ENCODE data around the gene UCK2. TPM values are rescaled to one million over a fixed set of nuclear protein-coding genes. Genes with fewer than 3 reads are reported as not detected.

The UCK2 gene
- total RNA-seq, 4 donors from 2014 or later: 40.3 to 47.8 (median 42.2) TPM

DNA sequence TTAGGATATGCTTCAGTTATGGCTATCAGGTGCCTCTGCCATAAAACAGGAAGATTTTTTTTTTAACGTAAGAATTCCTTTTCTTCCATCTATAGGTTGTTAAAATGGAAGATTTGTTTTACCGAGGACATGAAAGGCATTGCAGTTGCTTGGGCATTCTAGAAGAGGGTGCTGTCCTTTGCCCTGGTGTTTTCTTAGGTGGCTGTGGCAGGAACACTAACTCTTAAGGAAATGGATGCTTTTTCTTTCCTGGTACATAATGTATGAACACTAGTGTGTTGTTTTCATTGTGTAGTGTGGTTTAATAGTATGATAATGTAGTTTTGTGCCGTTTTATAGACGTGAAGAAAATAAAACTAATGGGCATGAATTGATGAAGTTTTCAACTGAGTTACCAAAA is 47.2 kb downstream of the UCK2 start:
- TF ChIP-seq POLR2A (IDR thresholded peaks at IDR 0.05): no peak
- TF ChIP-seq, protein P1, sequence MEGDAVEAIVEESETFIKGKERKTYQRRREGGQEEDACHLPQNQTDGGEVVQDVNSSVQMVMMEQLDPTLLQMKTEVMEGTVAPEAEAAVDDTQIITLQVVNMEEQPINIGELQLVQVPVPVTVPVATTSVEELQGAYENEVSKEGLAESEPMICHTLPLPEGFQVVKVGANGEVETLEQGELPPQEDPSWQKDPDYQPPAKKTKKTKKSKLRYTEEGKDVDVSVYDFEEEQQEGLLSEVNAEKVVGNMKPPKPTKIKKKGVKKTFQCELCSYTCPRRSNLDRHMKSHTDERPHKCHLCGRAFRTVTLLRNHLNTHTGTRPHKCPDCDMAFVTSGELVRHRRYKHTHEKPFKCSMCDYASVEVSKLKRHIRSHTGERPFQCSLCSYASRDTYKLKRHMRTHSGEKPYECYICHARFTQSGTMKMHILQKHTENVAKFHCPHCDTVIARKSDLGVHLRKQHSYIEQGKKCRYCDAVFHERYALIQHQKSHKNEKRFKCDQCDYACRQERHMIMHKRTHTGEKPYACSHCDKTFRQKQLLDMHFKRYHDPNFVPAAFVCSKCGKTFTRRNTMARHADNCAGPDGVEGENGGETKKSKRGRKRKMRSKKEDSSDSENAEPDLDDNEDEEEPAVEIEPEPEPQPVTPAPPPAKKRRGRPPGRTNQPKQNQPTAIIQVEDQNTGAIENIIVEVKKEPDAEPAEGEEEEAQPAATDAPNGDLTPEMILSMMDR (IDR thresholded peaks at IDR 0.05): no peak
- WGBS, 2 donors: 81% methylated on average over 4 of the region's 4 CpGs
- intact Hi-C loops (cut with DNase I; ENCODE audit: low total_unique reads): no loop called here
- H3K4me3 ChIP-seq (ENCODE audit: low read depth, poor library complexity, severe bottlenecking): no peak overlapping the region
- DNase-seq (ENCODE audit: low spot score in 2 of 2): no peak

DNA sequence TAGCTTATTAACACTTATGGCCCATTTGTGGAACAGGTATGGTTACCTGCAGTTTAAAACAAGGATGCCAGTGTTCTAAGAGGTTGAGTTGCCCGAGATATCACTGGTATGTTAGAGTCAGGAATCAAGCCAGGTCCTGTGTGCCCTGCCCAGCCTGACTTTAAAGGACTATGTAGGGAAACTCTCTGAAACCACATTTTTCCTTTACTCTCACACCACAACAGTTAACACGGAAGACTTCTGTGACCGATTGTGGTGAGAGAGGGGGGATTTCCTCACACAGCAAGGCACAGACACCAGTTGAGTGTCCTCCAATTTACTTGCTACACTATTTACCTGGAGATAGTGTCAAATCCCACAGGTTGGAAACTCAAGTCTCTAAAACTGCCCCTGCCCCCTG is 47.8 kb downstream of the UCK2 start:
- no peak overlapping the region for H3K4me3 ChIP-seq (ENCODE audit: low read depth, poor library complexity, severe bottlenecking)
- 50 to 64% methylated on average over 3 of the region's 3 CpGs for WGBS, 2 donors
- intact Hi-C loops (cut with DNase I; ENCODE audit: low total_unique reads): no loop called here
- no peak for DNase-seq (ENCODE audit: low spot score in 2 of 2)
- TF ChIP-seq POLR2A (IDR thresholded peaks at IDR 0.05): no peak
- TF ChIP-seq, protein P1 (IDR thresholded peaks at IDR 0.05): no peak

DNA sequence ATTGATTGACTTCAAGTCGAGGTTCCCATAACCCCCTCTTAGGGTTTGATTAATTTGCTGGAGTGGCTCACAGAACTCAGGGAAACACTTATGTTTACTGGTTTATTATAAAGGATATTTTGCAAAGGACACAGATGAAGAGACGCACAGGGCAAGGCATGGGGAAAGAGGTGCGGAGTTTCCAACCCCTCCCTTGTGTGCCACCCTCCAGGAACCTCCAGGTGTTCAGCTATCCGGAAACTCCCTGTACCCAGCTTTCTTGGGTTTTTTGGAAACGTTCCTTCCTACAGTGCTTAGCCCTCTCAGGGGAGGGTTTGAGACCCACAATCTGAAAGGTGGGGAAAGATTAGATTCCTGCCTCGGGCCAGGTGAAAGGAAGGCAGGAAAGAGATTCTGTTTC is 48.2 kb downstream of the UCK2 start:
- intact Hi-C loops (cut with DNase I; ENCODE audit: low total_unique reads): no loop called here
- WGBS, 2 donors: 38 to 53% methylated on average over 6 of the region's 6 CpGs
- no peak for DNase-seq (ENCODE audit: low spot score in 2 of 2)
- TF ChIP-seq POLR2A (IDR thresholded peaks at IDR 0.05): no peak
- TF ChIP-seq, protein P1 (IDR thresholded peaks at IDR 0.05): no peak
- H3K4me3 ChIP-seq (ENCODE audit: low read depth, poor library complexity, severe bottlenecking): no peak overlapping the region

DNA sequence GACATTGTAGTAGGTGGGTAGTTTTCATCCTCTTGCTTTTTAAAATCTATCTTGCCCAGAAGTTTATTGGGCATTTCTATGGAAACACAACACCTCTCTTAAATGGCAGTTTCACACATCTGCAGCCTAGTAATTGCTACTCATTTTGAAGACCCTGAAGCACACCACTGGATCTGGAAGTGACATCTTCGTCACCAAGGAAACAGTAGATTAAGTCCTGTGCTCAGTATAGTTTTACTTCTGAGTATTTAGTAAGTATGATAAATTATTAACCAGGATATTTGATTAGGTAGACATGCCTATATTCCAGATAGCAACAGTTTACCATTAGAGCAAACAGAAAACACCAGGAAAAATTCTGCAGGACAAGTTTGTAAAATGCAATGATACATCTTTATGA is 48.7 kb downstream of the UCK2 start:
- TF ChIP-seq, protein P1 (IDR thresholded peaks at IDR 0.05): no peak
- no peak for TF ChIP-seq POLR2A (IDR thresholded peaks at IDR 0.05)
- DNase-seq (ENCODE audit: low spot score in 2 of 2): no peak
- intact Hi-C loops (cut with DNase I; ENCODE audit: low total_unique reads): no loop called here
- 89 to 95% methylated on average over 1 of the region's 1 CpG for WGBS, 2 donors
- H3K4me3 ChIP-seq (ENCODE audit: low read depth, poor library complexity, severe bottlenecking): no peak overlapping the region

DNA sequence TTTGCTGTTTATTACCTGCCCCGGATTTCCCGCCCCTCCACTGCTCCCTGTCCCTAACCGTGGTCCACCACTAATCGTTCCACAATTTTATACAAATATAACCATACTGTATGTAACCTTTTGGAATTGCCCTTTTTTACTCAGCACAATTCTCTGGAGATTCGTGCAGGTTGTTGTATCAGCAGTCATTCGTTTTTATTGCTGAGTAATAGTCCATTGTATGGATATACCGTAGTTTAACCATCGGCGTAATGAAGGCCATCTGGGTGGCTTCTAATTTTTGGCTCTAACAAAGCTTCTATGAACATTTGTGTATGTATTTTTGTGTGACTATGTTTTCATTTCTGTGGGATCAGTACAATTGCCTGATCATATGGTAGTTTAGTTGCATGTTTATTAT is 50.0 kb downstream of the UCK2 start:
- intact Hi-C loops (cut with DNase I; ENCODE audit: low total_unique reads): no loop called here
- TF ChIP-seq, protein P1 (IDR thresholded peaks at IDR 0.05): no peak
- TF ChIP-seq POLR2A (IDR thresholded peaks at IDR 0.05): no peak
- 97 to 99% methylated on average over 9 of the region's 9 CpGs for WGBS, 2 donors
- DNase-seq (ENCODE audit: low spot score in 2 of 2): no peak
- H3K4me3 ChIP-seq (ENCODE audit: low read depth, poor library complexity, severe bottlenecking): no peak overlapping the region

DNA sequence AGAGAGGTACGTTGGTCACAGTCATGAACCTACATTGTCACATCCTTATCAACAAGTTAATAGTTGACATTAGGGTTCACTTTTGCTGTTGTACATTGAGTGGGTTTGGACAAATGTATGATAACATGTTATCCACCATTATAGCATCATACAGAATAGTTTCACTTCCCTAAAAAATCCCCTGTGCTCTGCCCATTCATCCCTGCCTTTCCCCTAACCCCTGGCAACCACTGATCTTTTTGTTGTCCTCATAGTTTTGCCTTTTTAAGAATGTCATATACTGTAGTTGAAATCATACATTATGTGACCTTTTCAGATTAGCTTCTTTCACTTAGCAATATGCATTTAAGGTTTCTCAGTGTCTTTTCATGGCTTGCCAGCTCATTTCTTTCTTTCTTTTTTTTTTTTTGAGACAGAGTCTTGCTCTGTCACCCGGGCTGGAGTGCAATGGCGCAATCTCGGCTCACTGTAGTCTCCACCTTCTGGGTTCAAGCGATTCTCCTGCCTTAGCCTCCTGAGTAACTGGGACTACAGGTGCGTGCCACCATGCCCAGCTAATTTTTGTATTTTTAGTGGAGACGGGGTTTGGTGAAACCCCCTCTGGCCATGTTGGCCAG is 50.6 kb downstream of the UCK2 start:
- intact Hi-C loops (cut with DNase I; ENCODE audit: low total_unique reads): no loop called here
- TF ChIP-seq, protein P1 (IDR thresholded peaks at IDR 0.05): no peak
- TF ChIP-seq POLR2A (IDR thresholded peaks at IDR 0.05): no peak
- 93 to 94% methylated on average over 7 of the region's 7 CpGs for WGBS, 2 donors
- DNase-seq (ENCODE audit: low spot score in 2 of 2): no peak
- H3K4me3 ChIP-seq (ENCODE audit: low read depth, poor library complexity, severe bottlenecking): no peak overlapping the region
